ENCODE measurements around the gene MAGI1. TPM values are rescaled to one million over a fixed set of nuclear protein-coding genes. Genes with fewer than 3 reads are reported as not detected.

Gene MAGI1
- total RNA-seq, 2 donors from 2014 or later, result 38.6 to 45.1 TPM

DNA sequence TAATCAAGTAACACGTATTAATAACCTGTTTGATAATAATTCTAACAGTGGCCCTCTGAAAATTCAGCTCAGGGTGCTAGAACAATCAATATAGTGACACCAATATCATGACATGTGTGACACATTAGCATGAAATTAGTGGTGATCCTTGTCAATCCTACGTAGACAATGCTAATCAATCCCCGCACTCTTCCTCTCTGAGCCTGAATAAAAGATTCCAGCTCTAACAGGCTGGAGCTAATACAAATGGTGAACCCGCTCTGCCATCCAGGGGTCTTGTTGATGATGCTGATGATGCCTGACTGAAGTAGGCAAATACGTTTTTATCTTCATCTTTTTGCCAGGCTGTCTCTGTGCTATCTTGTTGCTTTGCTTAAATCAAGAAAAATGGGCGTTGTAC, 462.5 kb downstream of the MAGI1 start:
- Histone ChIP-seq H3K27ac (ENCODE audit: low read depth, low read length) (no peak overlapping the region), H3K4me3 (ENCODE audit: low read length) (no peak overlapping the region), H3K9ac (ENCODE audit: extremely low read depth, low read length, poor library complexity, severe bottlenecking) (no peak overlapping the region), H3K4me1 (ENCODE audit: control insufficient read depth, insufficient read depth, low read length) (no peaks in the 10 kb centered on the region), H3K9me3 (ENCODE audit: control insufficient read depth, low read length) (no peaks in the 10 kb centered on the region), H3K27me3 (ENCODE audit: control insufficient read depth, insufficient read depth, low read length, poor library complexity, severe bottlenecking) (no peaks in the 10 kb centered on the region), H3K36me3 (ENCODE audit: control insufficient read depth, insufficient read depth, low read length) (no peaks in the 10 kb centered on the region)
- H3K27ac Mint-ChIP-seq, result no peak overlapping the region
- H3K27me3 Mint-ChIP-seq (ENCODE audit: insufficient read depth), result no peaks in the 10 kb centered on the region
- H3K36me3 Mint-ChIP-seq (ENCODE audit: low read depth), result no peaks in the 10 kb centered on the region
- no peaks in the 10 kb centered on the region for H3K4me1 Mint-ChIP-seq
- no peak for DNase-seq
- H3K4me3 Mint-ChIP-seq, result no peak overlapping the region
- WGBS, 2 experiments (ENCODE audit: insufficient coverage in 1 of 2, insufficient read length in 1 of 2), result 93 to 95% methylated on average over 5 to 6 of the region's 6 CpGs
- H3K9me3 Mint-ChIP-seq, result no peaks in the 10 kb centered on the region
- TF ChIP-seq, protein P1, sequence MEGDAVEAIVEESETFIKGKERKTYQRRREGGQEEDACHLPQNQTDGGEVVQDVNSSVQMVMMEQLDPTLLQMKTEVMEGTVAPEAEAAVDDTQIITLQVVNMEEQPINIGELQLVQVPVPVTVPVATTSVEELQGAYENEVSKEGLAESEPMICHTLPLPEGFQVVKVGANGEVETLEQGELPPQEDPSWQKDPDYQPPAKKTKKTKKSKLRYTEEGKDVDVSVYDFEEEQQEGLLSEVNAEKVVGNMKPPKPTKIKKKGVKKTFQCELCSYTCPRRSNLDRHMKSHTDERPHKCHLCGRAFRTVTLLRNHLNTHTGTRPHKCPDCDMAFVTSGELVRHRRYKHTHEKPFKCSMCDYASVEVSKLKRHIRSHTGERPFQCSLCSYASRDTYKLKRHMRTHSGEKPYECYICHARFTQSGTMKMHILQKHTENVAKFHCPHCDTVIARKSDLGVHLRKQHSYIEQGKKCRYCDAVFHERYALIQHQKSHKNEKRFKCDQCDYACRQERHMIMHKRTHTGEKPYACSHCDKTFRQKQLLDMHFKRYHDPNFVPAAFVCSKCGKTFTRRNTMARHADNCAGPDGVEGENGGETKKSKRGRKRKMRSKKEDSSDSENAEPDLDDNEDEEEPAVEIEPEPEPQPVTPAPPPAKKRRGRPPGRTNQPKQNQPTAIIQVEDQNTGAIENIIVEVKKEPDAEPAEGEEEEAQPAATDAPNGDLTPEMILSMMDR (conservative IDR thresholded peaks at IDR 0.05), result no peak

DNA sequence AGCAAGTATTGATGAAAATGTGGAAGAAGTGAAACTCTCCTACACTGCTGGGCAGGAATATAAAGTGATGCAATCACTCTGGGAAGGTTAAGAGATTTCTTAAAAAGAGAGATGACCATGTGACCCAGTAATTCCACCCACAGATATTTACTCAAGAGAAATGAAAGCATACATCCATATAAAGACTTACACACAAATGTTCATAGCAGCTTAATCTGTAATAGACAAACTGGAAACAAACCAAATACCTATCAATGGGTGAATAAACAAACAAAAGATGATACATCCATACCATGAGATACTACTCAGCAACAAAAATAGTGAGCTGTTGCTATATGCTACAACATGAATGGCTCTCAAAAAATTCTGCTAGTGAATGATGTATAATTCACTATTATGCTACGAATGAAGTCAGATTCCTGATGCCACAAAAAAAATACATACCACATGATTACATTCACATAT, 463.3 kb downstream of the MAGI1 start:
- Mint-ChIP-seq H3K9me3 (no peaks in the 10 kb centered on the region), H3K4me3 (no peak overlapping the region), H3K36me3 (ENCODE audit: low read depth) (no peaks in the 10 kb centered on the region), H3K4me1 (no peaks in the 10 kb centered on the region), H3K27ac (no peak overlapping the region), H3K27me3 (ENCODE audit: insufficient read depth) (no peaks in the 10 kb centered on the region)
- Histone ChIP-seq H3K27ac (ENCODE audit: low read depth, low read length) (no peak overlapping the region), H3K4me1 (ENCODE audit: control insufficient read depth, insufficient read depth, low read length) (no peaks in the 10 kb centered on the region), H3K36me3 (ENCODE audit: control insufficient read depth, insufficient read depth, low read length) (no peaks in the 10 kb centered on the region), H3K9me3 (ENCODE audit: control insufficient read depth, low read length) (no peaks in the 10 kb centered on the region), H3K4me3 (ENCODE audit: low read length) (no peak overlapping the region), H3K27me3 (ENCODE audit: control insufficient read depth, insufficient read depth, low read length, poor library complexity, severe bottlenecking) (no peaks in the 10 kb centered on the region), H3K9ac (ENCODE audit: extremely low read depth, low read length, poor library complexity, severe bottlenecking) (no peak overlapping the region)
- no peak for DNase-seq
- 100% methylated on average over 1 of the region's 1 CpG; no CpG with 5 or more reads in 1 of the 2 experiments for WGBS, 2 experiments (ENCODE audit: insufficient coverage in 1 of 2, insufficient read length in 1 of 2)
- TF ChIP-seq, protein P1 (conservative IDR thresholded peaks at IDR 0.05), result no peak

GRCh38 chr3:65573548-65574116, 465.1 kb downstream of the MAGI1 start:
- H3K9me3 Mint-ChIP-seq, result no peaks in the 10 kb centered on the region
- H3K27me3 Mint-ChIP-seq (ENCODE audit: insufficient read depth), result no peaks in the 10 kb centered on the region
- H3K27ac ChIP-seq (ENCODE audit: low read depth, low read length), result no peak overlapping the region

More at GRCh38 chr3:65573548-65574116, 465.1 kb downstream of the MAGI1 start:
- no peaks in the 10 kb centered on the region for H3K4me1 ChIP-seq (ENCODE audit: control insufficient read depth, insufficient read depth, low read length)
- no peak for DNase-seq
- no peaks in the 10 kb centered on the region for H3K4me1 Mint-ChIP-seq
- H3K27ac Mint-ChIP-seq, result no peak overlapping the region
- H3K36me3 Mint-ChIP-seq (ENCODE audit: low read depth), result no peaks in the 10 kb centered on the region
- no peaks in the 10 kb centered on the region for H3K27me3 ChIP-seq (ENCODE audit: control insufficient read depth, insufficient read depth, low read length, poor library complexity, severe bottlenecking)
- H3K9ac ChIP-seq (ENCODE audit: extremely low read depth, low read length, poor library complexity, severe bottlenecking), result no peak overlapping the region
- no peaks in the 10 kb centered on the region for H3K36me3 ChIP-seq (ENCODE audit: control insufficient read depth, insufficient read depth, low read length)
- H3K9me3 ChIP-seq (ENCODE audit: control insufficient read depth, low read length), result no peaks in the 10 kb centered on the region
- H3K4me3 ChIP-seq (ENCODE audit: low read length), result no peak overlapping the region
- no peak overlapping the region for H3K4me3 Mint-ChIP-seq
- TF ChIP-seq, protein P1 (conservative IDR thresholded peaks at IDR 0.05), result no peak
